Raji (cell line): ENCODE measurements around the gene NAIF1.

Source experiments
- POLR2A ChIP-seq: IDR thresholded peaks from 2 replicates; pipeline ENCODE4 v1.6.1; 2011; ENCODE audit warnings: low read depth, low read length, control low read depth; ENCODE audit not compliant: insufficient read depth

The NAIF1 gene

GRCh38 chr9:128106181-128106939, 39.2 kb upstream of the NAIF1 start:
- no peak for TF ChIP-seq POLR2A

DNA sequence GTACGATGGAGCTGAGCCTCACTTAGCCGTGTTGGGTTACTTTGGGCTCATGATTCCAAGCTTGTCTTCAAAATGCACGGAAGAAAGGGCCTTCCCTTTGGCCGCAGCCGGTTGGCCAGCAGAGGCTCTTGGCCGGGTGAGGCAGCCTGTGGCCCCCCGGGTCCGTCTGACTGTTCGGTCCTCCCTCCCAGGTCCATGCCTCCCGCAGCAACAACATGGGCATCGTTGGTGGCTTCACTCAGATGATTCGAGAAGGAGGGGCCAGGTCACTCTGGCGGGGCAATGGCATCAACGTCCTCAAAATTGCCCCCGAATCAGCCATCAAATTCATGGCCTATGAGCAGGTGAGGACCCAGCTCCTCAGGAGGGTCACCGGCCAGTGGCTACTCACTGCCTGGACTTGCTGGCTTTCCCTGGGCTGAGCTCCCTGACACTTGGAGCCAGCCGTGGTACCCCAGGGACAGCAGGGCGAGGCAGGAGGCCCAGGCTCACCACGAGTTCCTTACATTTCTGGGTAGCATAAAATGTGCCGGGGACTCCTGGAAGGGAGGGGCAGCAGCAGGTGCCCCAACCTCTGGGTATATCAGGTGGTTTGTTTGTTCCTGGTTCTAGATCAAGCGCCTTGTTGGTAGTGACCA, 38.5 kb upstream of the NAIF1 start:
- no peak for TF ChIP-seq POLR2A

GRCh38 chr9:128104171-128104618, 37.1 kb upstream of the NAIF1 start:
- no peak for TF ChIP-seq POLR2A

GRCh38 chr9:128103589-128103962, 36.5 kb upstream of the NAIF1 start:
- no peak for TF ChIP-seq POLR2A

GRCh38 chr9:128102861-128103588, 35.9 kb upstream of the NAIF1 start:
- TF ChIP-seq POLR2A: no peak

GRCh38 chr9:128102196-128102595, 35.1 kb upstream of the NAIF1 start:
- TF ChIP-seq POLR2A: no peak

DNA sequence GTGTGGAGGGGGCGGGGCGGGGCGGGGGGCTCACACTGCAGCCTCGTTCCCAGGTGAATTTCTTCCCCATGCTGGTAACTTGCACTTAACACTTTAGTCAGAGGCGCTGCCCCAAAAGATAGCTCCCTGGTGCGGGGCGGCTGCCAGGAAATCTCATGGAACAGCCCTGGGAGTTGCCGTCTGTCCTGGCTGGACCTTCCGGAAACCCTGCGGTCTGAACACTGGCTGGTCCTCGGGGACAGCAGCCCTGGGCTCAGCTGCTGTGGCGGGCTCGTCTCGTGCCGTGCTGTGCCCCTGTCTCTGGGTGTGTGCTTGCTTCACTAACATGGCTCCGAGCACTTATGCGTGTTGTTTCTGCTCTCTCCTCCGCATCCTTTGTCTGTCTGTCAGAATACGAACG, 34.6 kb upstream of the NAIF1 start:
- no peak for TF ChIP-seq POLR2A

DNA sequence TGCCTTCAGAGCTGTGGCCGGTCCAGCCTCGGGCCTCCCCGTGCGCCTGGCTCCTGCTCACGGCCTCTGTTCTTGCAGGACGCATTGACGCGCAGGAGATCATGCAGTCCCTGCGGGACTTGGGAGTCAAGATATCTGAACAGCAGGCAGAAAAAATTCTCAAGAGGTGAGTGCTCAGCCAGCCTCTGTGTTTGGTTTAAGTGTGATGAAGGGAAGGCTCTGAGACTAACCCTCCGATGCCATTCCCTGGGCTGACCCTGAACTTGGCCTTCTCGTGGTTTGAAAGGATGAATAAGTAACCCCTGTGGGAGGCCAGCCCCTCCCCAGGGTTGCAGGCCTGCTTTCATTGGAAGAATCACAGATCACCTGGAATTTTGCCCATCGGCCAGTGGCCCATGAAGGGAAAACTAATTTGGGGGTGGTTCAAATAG, 34.1 kb upstream of the NAIF1 start:
- no peak for TF ChIP-seq POLR2A

DNA sequence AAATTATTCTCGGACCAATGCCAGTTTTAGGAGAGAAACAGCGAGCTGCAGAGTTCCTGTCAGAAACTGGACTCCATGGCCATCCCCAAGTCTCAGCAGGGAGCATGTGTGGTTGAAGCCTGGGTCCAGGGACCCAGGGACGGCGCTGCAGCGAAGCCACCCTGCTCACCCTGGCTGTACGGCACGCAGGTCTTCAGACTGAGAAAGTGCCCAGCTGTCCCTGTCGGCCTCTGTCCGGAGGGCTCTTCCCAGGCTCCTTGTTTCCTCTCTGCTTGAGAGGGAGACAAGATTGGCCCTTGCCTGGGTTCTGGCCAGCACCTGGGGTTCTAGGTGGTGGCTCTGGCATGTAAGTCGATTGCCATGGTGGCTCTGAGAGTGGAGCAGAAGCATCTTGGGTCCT, 33.5 kb upstream of the NAIF1 start:
- TF ChIP-seq POLR2A: no peak

GRCh38 chr9:128099932-128100491, 32.9 kb upstream of the NAIF1 start:
- no peak for TF ChIP-seq POLR2A

GRCh38 chr9:128099231-128099931, 32.3 kb upstream of the NAIF1 start:
- TF ChIP-seq POLR2A: no peak

DNA sequence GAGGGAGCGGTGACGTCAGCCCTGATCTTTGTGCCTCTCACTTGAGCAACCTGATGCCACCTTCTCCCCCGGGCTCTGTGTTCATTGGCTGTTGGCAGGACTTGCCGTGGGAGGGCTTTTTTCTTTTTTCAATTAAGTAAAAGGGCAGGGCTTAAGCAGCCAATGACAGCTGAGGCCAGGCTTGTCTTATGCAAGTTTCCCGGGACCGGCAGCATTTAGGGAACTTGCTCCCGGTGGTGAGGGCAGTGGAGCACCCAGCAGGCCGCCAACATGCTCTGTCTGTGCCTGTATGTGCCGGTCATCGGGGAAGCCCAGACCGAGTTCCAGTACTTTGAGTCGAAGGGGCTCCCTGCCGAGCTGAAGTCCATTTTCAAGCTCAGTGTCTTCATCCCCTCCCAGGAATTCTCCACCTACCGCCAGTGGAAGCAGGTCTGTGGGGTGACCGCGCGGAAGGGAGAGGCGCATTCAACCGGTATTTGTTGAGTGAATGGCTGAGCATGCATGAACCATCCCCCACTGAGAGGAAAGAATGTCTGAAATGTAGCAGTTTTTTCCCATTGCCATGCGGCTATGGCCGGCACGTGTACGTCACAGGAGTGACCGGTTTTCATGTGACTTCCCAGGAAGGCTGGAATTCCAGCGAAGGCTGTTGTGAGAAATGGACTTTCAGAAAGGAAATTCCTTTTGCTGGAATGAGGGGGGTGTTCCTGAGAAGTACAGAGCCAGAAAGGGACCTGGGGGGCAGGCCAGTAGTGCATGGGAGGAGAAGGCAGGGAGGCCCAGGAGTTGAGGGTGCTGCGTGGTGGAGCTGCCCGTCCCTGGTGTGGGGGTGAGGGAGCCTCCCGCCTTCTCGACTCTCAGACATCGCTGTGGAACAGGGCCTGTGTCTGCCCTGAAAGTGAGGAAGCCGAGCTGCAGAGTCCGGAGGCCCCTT, 31.4 kb upstream of the NAIF1 start:
- TF ChIP-seq POLR2A: no peak

DNA sequence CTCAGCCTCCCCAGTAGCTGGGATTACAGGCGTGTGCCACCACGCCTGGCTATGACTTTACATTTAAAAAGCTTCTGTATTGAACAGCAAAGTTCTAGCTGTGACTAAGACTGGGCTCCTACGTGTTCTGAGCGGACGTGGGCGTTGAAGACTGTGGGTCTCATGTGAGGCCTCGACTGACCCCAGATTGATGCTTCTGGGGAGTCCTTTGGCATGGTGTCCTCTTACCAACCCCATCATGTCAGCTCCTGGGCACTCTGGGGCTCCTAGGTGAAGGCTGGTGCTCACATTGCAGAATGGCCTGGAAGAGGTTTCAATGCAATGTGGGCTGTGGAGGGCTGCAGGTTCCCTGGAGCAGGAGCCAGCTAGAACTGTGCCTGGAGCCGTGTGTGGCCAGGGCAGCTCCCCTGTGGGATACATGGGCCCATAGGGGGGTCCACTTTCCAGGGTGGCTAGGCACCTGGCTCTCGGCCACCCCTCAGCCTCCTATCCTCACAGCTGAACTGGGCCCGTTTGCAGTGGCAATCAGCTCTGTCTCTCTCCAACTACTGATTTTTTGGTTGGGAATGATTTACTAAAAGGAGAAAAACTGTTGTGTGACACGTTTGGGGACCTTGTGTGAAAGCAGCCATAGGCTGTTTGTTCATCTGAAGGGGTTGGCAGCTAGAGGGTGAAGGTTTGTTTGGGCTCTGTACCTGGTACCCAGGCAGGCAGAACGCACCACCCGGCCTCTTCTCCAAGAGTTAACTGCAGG, 30.6 kb upstream of the NAIF1 start:
- no peak for TF ChIP-seq POLR2A

DNA sequence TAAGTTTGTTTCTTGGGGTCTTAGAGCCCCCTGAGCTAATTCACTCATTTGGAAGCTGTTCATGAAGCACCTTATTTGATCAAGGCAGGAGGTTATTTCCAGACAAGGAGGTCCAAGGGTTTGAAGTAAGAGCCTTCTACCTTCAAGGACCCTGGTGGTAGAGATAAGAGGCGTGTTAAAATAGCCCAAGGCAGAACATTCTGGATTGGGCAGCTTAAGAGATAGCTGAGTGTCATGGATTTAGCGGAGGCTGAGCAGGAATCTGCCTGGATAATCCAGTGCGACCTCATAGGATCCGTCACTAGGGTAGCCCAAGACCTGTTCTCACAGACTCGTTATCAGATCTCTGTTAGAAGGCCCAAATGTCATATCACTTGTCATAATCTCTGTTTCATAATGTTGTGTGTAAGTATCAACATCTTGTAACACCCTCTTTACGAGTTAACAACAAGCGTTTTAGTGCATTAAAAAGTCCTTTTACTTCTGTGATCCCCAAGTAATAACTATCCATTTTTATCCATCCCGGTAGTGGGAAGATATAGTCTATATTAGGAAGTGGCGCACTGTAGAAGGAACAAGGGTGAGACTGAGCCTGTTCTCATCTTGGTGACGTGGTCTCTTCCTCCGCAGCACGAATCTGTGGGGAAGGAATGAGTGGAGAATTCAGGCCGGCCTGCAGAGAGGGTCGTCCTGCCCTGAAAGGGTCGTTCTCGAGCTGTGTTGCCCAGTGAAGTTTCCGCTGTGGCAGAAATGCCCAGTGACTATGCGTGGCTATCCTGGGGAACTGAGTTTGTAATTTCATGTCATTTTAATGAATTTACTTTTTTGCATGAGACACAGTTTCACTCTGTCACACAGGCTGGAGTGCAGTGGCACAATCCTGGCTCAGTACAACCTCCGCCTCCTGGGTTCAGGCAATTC, 29.8 kb upstream of the NAIF1 start:
- TF ChIP-seq POLR2A: no peak
